ENCODE results near the gene KCTD11.

The KCTD11 gene

GRCh38 chr17:7379134-7379533 is 27.2 kb downstream of the KCTD11 start:
- DNase-seq (ENCODE audit: low read depth), result no peak

GRCh38 chr17:7380321-7380720 is 28.4 kb downstream of the KCTD11 start:
- no peak for DNase-seq (ENCODE audit: low read depth)

- DNase-seq (ENCODE audit: low read depth), result no peak
Observed at GRCh38 chr17:7380855-7381683, 29.1 kb downstream of the KCTD11 start, which contains the start of gene TNK1. TSS of gene TNK1 (plus strand) at chr17:7381089. CDS start at chr17:7382927, 1,838 bp downstream.

GRCh38 chr17:7382901-7383300 is 30.9 kb downstream of the KCTD11 start:
- DNase-seq (ENCODE audit: low read depth), result no peak

GRCh38 chr17:7383371-7383741 is 31.4 kb downstream of the KCTD11 start:
- no peak for DNase-seq (ENCODE audit: low read depth)

- DNase-seq (ENCODE audit: low read depth), result peak; percentile 71
Observed at GRCh38 chr17:7383742-7384488, 32.0 kb downstream of the KCTD11 start.

- no peak for DNase-seq (ENCODE audit: low read depth)
Observed at GRCh38 chr17:7384489-7385081, 32.6 kb downstream of the KCTD11 start.

GRCh38 chr17:7388856-7389255 is 36.9 kb downstream of the KCTD11 start:
- DNase-seq (ENCODE audit: low read depth), result no peak

GRCh38 chr17:7389924-7390910 is 38.3 kb downstream of the KCTD11 start:
- DNase-seq (ENCODE audit: low read depth), result no peak

GRCh38 chr17:7391307-7391706 is 39.3 kb downstream of the KCTD11 start:
- no peak for DNase-seq (ENCODE audit: low read depth)

GRCh38 chr17:7392696-7393612 is 41.0 kb downstream of the KCTD11 start:
- no peak for DNase-seq (ENCODE audit: low read depth)

- DNase-seq (ENCODE audit: low read depth), result peak; percentile 26
Observed at GRCh38 chr17:7393613-7394451, 41.9 kb downstream of the KCTD11 start.

GRCh38 chr17:7394452-7395191 is 42.7 kb downstream of the KCTD11 start, which contains the start of gene PLSCR3:
TSS of gene PLSCR3 (minus strand) at chr17:7394525. CDS start at chr17:7394110, 415 bp downstream.
- DNase-seq (ENCODE audit: low read depth), result peak; percentile 81

GRCh38 chr17:7396147-7396546 is 44.2 kb downstream of the KCTD11 start:
- no peak for DNase-seq (ENCODE audit: low read depth)

- DNase-seq (ENCODE audit: low read depth), result no peak
Observed at GRCh38 chr17:7398612-7399011, 46.6 kb downstream of the KCTD11 start.

GRCh38 chr17:7403043-7403726 is 51.2 kb downstream of the KCTD11 start:
- no peak for DNase-seq (ENCODE audit: low read depth)

- no peak for DNase-seq (ENCODE audit: low read depth)
Observed at GRCh38 chr17:7403727-7403976, 51.7 kb downstream of the KCTD11 start.

GRCh38 chr17:7403977-7404736 is 52.2 kb downstream of the KCTD11 start, which contains the start of gene TMEM256:
TSS of gene TMEM256 (minus strand) at chr17:7404097. CDS start at chr17:7404084, 13 bp downstream.
- peak; percentile 95 for DNase-seq (ENCODE audit: low read depth)

All from activated T-cell treated with anti-CD3 and anti-CD28 coated beads for 24 hours (primary cell).